GM23338 (cell line): ENCODE measurements around the gene ATP9A. TPM values are rescaled to one million over a fixed set of nuclear protein-coding genes. Genes with fewer than 3 reads are reported as not detected.

Experiments used
- ATAC-seq: fragments of 200-7000 bp; cut with Tn5 transposase; 3 replicates; pipeline ENCODE4 v1.9.1; 2020
- DNase-seq: peaks from one replicate; pipeline ENCODE4 v3.0.0-alpha.2; 2015; ENCODE audit warnings: low spot score
- H2AFZ ChIP-seq: fragments of 200-600 bp; sonication (generic); 2 replicates; pipeline ENCODE4 v1.8.0; 2016; ENCODE audit warnings: antibody characterized with exemption, mild to moderate bottlenecking, moderate library complexity
- H3F3A ChIP-seq: fragments of 200-600 bp; sonication (generic); replicated peaks from 2 replicates; pipeline ENCODE4 v1.8.0; 2017; ENCODE audit warnings: antibody characterized with exemption, mixed run types, low read depth
- H3K27ac ChIP-seq: fragments of 200-600 bp; sonication (generic); 2 replicates; pipeline ENCODE4 v1.6.1; 2016; ENCODE audit warnings: low read depth
- H3K27me3 ChIP-seq: fragments of 200-600 bp; sonication (generic); 2 replicates; pipeline ENCODE4 v1.8.0; 2016; ENCODE audit warnings: mild to moderate bottlenecking, mixed run types, moderate library complexity; ENCODE audit not compliant: insufficient read depth
- H3K36me3 ChIP-seq: fragments of 200-600 bp; sonication (generic); 2 replicates; pipeline ENCODE4 v1.8.0; 2016; ENCODE audit warnings: mild to moderate bottlenecking; ENCODE audit not compliant: insufficient read depth
- H3K4me1 ChIP-seq: fragments of 200-600 bp; sonication (generic); 2 replicates; pipeline ENCODE4 v1.8.0; 2016; ENCODE audit warnings: mild to moderate bottlenecking, moderate library complexity; ENCODE audit not compliant: insufficient read depth
- H3K4me2 ChIP-seq: fragments of 200-600 bp; sonication (generic); 2 replicates; pipeline ENCODE4 v1.7.1; 2017; ENCODE audit warnings: mixed run types
- H3K4me3 ChIP-seq: fragments of 200-600 bp; sonication (generic); 2 replicates; pipeline ENCODE4 v1.6.1; 2016; ENCODE audit warnings: mixed run types
- H3K79me2 ChIP-seq: fragments of 200-600 bp; sonication (generic); replicated peaks from 2 replicates; pipeline ENCODE4 v1.8.0; 2017; ENCODE audit warnings: mild to moderate bottlenecking; ENCODE audit not compliant: insufficient read depth
- H3K9me2 ChIP-seq: fragments of 200-600 bp; sonication (generic); 2 replicates; pipeline ENCODE4 v1.8.0; 2017; ENCODE audit not compliant: insufficient read depth
- H4K20me1 ChIP-seq: fragments of 200-600 bp; sonication (generic); replicated peaks from 2 replicates; pipeline ENCODE4 v1.8.0; 2017; ENCODE audit warnings: mild to moderate bottlenecking; ENCODE audit not compliant: insufficient read depth
- H3K27ac Mint-ChIP-seq: 2 replicates; pipeline ENCODE4 v1.8.0; 2020; ENCODE audit warnings: inconsistent platforms, mild to moderate bottlenecking, moderate library complexity, mixed read lengths
- H3K27me3 Mint-ChIP-seq: 3 replicates; pipeline ENCODE4 v1.8.0; 2022; ENCODE audit warnings: low read depth, mild to moderate bottlenecking, moderate library complexity, mixed read lengths, inconsistent platforms; ENCODE audit not compliant: insufficient read depth, poor library complexity
- H3K36me3 Mint-ChIP-seq: 3 replicates; pipeline ENCODE4 v1.8.0; 2021; ENCODE audit warnings: low read depth, mild to moderate bottlenecking, inconsistent platforms, moderate library complexity, mixed read lengths
- H3K4me1 Mint-ChIP-seq: 3 replicates; pipeline ENCODE4 v1.8.0; 2020; ENCODE audit warnings: mild to moderate bottlenecking, inconsistent platforms, mixed read lengths
- H3K4me3 Mint-ChIP-seq: 3 replicates; pipeline ENCODE4 v1.8.0; 2021; ENCODE audit warnings: moderate library complexity, mild to moderate bottlenecking, inconsistent platforms, mixed read lengths
- H3K9me3 Mint-ChIP-seq: 3 replicates; pipeline ENCODE4 v1.8.0; 2020; ENCODE audit warnings: moderate library complexity, mild to moderate bottlenecking, inconsistent platforms, mixed read lengths
- CREB1 ChIP-seq: fragments of 250-450 bp; sonication (Bioruptor Pico); IDR thresholded peaks from 2 replicates; pipeline ENCODE4 v1.5.0; 2020; ENCODE audit warnings: low read depth, mild to moderate bottlenecking, moderate library complexity
- EZH2 ChIP-seq: fragments of 200-600 bp; sonication (generic); IDR thresholded peaks from one replicate; pipeline ENCODE4 v1.8.0; 2017; ENCODE audit warnings: antibody characterized with exemption, mild to moderate bottlenecking, low read depth; ENCODE audit not compliant: unreplicated experiment
- EZH2phosphoT487 ChIP-seq: fragments of 200-600 bp; sonication (generic); IDR thresholded peaks from one replicate; pipeline ENCODE4 v1.8.1; 2018; ENCODE audit warnings: antibody characterized with exemption; ENCODE audit not compliant: unreplicated experiment
- JUNB ChIP-seq: IDR thresholded peaks from one replicate; pipeline ENCODE4 v1.6.1; 2016; ENCODE audit warnings: antibody characterized with exemption; ENCODE audit not compliant: unreplicated experiment
- NANOG ChIP-seq: IDR thresholded peaks from 2 replicates; pipeline ENCODE4 v1.6.1; 2016; ENCODE audit warnings: antibody characterized with exemption, borderline replicate concordance
- POLR2AphosphoS5 ChIP-seq: IDR thresholded peaks from 2 replicates; pipeline ENCODE4 v1.6.1; 2016; ENCODE audit warnings: antibody characterized with exemption, low read depth
- STAT1 ChIP-seq: IDR thresholded peaks from one replicate; pipeline ENCODE4 v1.6.1; 2016; ENCODE audit warnings: antibody characterized with exemption; ENCODE audit not compliant: unreplicated experiment
- ZNF114 ChIP-seq: fragments of 250-450 bp; sonication (Bioruptor Pico); IDR thresholded peaks from 2 replicates; pipeline ENCODE4 v1.5.0; 2020; ENCODE audit warnings: mild to moderate bottlenecking, moderate library complexity
- ZNF331 ChIP-seq: fragments of 250-450 bp; sonication (Bioruptor Pico); IDR thresholded peaks from 2 replicates; pipeline ENCODE4 v1.5.0; 2020; ENCODE audit warnings: low read depth, mild to moderate bottlenecking, moderate library complexity
- polyA plus RNA-seq: library from polyadenylated mRNA; unstranded; fragments of >200 nt; fragmentation: Nextera tagmentation; extraction: Ambion mirVana; gene quantifications from 2 replicates; pipeline ENCODE4 v1.2.1, GENCODE V29; 2016
- total RNA-seq: library from RNA; depleted of rRNA; stranded (reverse); fragments of >200 nt; shearing (Covaris generic); gene quantifications from 2 replicates; pipeline ENCODE4 v1.2.3, GENCODE V29; 2014
- TF ChIP-seq, protein P1 (sequence below): IDR thresholded peaks from 2 replicates; pipeline ENCODE4 v1.6.1; 2016; ENCODE audit warnings: antibody characterized with exemption
- TF ChIP-seq, protein P2 (sequence below), 2 experiments: fragments of 200-600 bp in 1 of 2; sonication (generic) in 1 of 2; conservative IDR thresholded peaks; 2 replicates each; pipeline versions ENCODE4 v1.5.1 to v1.6.1; 2016 to 2017; ENCODE audit warnings: antibody characterized with exemption in 2 of 2, low read depth in 2 of 2, mild to moderate bottlenecking in 2 of 2, moderate library complexity in 1 of 2
- TF ChIP-seq, protein P3 (sequence below): IDR thresholded peaks from one replicate; pipeline ENCODE4 v1.6.1; 2018; ENCODE audit warnings: antibody characterized with exemption; ENCODE audit not compliant: unreplicated experiment

Gene ATP9A
- total and polyA plus RNA-seq, 2 experiments from 2014 or later = 0.94 to 5.9 TPM

DNA sequence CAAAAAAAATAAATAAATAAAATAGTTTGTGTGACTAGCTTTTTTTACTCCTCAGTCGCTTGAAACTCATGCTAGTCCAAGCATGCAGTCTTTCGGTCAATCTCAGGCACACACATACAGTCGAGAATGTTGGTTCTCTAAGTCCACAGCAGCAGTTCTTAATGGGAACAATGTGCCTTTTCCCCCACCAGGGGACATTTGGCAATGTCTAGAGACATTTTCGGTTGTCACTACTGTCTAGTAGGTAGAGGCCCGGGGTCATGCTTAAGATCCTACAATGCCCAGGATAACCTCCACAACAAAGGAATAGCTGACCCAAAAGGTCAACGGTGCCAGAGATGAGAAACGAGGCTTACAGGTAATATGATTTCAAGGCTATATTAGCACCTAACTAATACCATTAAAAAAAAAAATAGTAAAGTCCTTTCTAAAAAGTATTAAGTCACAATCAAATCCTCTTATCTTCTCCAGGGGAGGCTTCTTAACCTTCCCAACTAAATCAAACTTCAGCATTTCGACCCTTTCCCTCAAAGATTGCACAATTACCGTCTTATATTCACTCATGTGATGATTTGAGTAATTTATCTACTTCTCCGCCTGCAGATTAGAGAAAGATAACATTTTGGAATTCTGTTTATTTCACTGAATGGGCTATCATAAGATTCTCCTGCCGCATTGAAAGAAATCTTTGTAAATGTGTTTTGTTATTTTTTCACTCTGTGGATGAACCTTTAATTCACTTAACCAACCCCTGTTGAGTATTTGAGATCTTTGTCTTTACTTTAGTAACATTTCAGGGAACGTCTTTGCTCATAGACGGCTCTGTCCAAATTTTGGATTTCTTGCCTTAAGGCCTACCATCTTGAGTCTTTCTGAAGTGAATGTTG is 42.2 kb upstream of the ATP9A start:
- peaks cover 2% of the 10 kb centered on the region for H3K27me3 Mint-ChIP-seq
- Histone ChIP-seq H3K27me3 (no peaks in the 10 kb centered on the region), H3K9me2 (0 out of 2 replicates have a peak, but pooled peaks cover 4% of the 10 kb centered on the region), H3K27ac (peak overlapping the region; percentile 45; the same call in 1 of the 2 replicates), H4K20me1 (no peaks in the 10 kb centered on the region), H3K4me3 (no peak overlapping the region), H3K4me2 (peak overlapping the region; percentile 53; the same call in 1 of the 2 replicates), H2AFZ (no peak overlapping the region; the same call in 1 of the 2 replicates), H3K36me3 (no peaks in the 10 kb centered on the region), H3F3A (no peaks in the 10 kb centered on the region), H3K4me1 (peaks cover 25% of the 10 kb centered on the region), H3K79me2 (no peaks in the 10 kb centered on the region)
- no peak overlapping the region; the same call in 1 of the 2 replicates for H3K27ac Mint-ChIP-seq
- H3K4me3 Mint-ChIP-seq = no peak overlapping the region
- DNase-seq (peak; percentile 60), ATAC-seq (peak; percentile 74)
- no peak for TF ChIP-seq POLR2AphosphoS5
- TF ChIP-seq, protein P1, sequence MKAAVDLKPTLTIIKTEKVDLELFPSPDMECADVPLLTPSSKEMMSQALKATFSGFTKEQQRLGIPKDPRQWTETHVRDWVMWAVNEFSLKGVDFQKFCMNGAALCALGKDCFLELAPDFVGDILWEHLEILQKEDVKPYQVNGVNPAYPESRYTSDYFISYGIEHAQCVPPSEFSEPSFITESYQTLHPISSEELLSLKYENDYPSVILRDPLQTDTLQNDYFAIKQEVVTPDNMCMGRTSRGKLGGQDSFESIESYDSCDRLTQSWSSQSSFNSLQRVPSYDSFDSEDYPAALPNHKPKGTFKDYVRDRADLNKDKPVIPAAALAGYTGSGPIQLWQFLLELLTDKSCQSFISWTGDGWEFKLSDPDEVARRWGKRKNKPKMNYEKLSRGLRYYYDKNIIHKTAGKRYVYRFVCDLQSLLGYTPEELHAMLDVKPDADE = no peak
- TF ChIP-seq, protein P2, sequence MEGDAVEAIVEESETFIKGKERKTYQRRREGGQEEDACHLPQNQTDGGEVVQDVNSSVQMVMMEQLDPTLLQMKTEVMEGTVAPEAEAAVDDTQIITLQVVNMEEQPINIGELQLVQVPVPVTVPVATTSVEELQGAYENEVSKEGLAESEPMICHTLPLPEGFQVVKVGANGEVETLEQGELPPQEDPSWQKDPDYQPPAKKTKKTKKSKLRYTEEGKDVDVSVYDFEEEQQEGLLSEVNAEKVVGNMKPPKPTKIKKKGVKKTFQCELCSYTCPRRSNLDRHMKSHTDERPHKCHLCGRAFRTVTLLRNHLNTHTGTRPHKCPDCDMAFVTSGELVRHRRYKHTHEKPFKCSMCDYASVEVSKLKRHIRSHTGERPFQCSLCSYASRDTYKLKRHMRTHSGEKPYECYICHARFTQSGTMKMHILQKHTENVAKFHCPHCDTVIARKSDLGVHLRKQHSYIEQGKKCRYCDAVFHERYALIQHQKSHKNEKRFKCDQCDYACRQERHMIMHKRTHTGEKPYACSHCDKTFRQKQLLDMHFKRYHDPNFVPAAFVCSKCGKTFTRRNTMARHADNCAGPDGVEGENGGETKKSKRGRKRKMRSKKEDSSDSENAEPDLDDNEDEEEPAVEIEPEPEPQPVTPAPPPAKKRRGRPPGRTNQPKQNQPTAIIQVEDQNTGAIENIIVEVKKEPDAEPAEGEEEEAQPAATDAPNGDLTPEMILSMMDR (conservative IDR thresholded peaks at IDR 0.05; ENCODE audit: low read depth in 2 of 2) = peak; percentile 23 to 42; a peak in 3 of 4 replicates
- H3K4me1 Mint-ChIP-seq = peaks cover 27% of the 10 kb centered on the region
- no peaks in the 10 kb centered on the region for H3K9me3 Mint-ChIP-seq
- no peaks in the 10 kb centered on the region for H3K36me3 Mint-ChIP-seq

DNA sequence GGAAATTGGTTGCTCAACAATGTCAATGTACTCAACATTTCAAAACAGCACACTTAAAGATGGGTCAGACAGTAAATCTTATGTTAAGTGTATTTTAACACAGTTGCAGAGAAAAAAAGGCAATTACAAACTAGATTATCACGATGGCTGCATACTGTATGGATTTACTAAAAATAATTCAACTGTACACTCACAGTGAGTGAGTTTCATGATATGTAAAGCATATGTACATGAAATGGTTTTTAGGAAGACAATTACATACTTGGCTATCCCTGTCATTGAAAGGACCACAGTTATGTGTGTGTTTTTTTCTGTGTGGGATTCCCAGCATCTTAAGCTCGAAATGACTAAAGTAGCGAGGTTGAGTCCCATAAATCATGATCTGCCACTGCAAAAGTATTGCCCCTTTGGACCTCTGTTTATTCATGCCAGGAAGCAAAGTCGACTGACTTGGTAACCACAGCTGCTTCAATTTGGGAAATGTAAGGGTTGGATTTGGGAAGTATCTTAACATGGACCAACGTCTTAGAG is 39.6 kb upstream of the ATP9A start:
- Mint-ChIP-seq H3K27me3 (peaks cover 2% of the 10 kb centered on the region), H3K4me1 (peaks cover 30% of the 10 kb centered on the region), H3K36me3 (no peaks in the 10 kb centered on the region), H3K4me3 (no peak overlapping the region), H3K27ac (no peak overlapping the region), H3K9me3 (no peaks in the 10 kb centered on the region)
- H3K27me3 ChIP-seq = no peaks in the 10 kb centered on the region
- no peaks in the 10 kb centered on the region for H3K36me3 ChIP-seq
- no peak overlapping the region for H3K4me2 ChIP-seq
- H3K9me2 ChIP-seq = no peaks in the 10 kb centered on the region
- H3K4me1 ChIP-seq = peaks cover 23% of the 10 kb centered on the region
- no peak overlapping the region for H3K4me3 ChIP-seq
- no peak overlapping the region for H3K27ac ChIP-seq
- H3K79me2 ChIP-seq = no peaks in the 10 kb centered on the region
- DNase-seq (no peak), ATAC-seq (no peak)
- no peaks in the 10 kb centered on the region for H4K20me1 ChIP-seq
- no peaks in the 10 kb centered on the region for H3F3A ChIP-seq
- H2AFZ ChIP-seq = no peak overlapping the region
- no peak for TF ChIP-seq STAT1
- no peak for TF ChIP-seq ZNF331 (CRISPR knock-in tag)
- no peak for TF ChIP-seq EZH2phosphoT487
- no peak for TF ChIP-seq NANOG
- no peak for TF ChIP-seq CREB1 (CRISPR knock-in tag)
- TF ChIP-seq EZH2 = no peak
- no peak for TF ChIP-seq POLR2AphosphoS5
- no peak for TF ChIP-seq JUNB
- TF ChIP-seq, protein P3, sequence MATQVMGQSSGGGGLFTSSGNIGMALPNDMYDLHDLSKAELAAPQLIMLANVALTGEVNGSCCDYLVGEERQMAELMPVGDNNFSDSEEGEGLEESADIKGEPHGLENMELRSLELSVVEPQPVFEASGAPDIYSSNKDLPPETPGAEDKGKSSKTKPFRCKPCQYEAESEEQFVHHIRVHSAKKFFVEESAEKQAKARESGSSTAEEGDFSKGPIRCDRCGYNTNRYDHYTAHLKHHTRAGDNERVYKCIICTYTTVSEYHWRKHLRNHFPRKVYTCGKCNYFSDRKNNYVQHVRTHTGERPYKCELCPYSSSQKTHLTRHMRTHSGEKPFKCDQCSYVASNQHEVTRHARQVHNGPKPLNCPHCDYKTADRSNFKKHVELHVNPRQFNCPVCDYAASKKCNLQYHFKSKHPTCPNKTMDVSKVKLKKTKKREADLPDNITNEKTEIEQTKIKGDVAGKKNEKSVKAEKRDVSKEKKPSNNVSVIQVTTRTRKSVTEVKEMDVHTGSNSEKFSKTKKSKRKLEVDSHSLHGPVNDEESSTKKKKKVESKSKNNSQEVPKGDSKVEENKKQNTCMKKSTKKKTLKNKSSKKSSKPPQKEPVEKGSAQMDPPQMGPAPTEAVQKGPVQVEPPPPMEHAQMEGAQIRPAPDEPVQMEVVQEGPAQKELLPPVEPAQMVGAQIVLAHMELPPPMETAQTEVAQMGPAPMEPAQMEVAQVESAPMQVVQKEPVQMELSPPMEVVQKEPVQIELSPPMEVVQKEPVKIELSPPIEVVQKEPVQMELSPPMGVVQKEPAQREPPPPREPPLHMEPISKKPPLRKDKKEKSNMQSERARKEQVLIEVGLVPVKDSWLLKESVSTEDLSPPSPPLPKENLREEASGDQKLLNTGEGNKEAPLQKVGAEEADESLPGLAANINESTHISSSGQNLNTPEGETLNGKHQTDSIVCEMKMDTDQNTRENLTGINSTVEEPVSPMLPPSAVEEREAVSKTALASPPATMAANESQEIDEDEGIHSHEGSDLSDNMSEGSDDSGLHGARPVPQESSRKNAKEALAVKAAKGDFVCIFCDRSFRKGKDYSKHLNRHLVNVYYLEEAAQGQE = no peak
- TF ChIP-seq ZNF114 = no peak
